Colonic mucosa (tissue), 4 donors: ENCODE results near the gene SLC25A42. TPM values are rescaled to one million over a fixed set of nuclear protein-coding genes. Genes with fewer than 3 reads are reported as not detected.
"Not testable (repeated sequence)": the region's sequence is repeated elsewhere in the genome, so short reads cannot be mapped to it uniquely, and the experiment has no call there.

Experiments used
- DNase-seq: peaks from one replicate; pipeline ENCODE4 v3.0.0-alpha.2; 2020
- H3K27ac ChIP-seq: fragments of 200-600 bp; one replicate; pipeline ENCODE4 v1.8.0; 2021
- H3K27me3 ChIP-seq: fragments of 200-600 bp; one replicate; pipeline ENCODE4 v1.8.0; 2021
- H3K36me3 ChIP-seq: fragments of 200-600 bp; one replicate; pipeline ENCODE4 v1.8.0; 2021
- H3K4me1 ChIP-seq: fragments of 200-600 bp; one replicate; pipeline ENCODE4 v1.8.0; 2021; ENCODE audit warnings: mild to moderate bottlenecking
- H3K4me3 ChIP-seq: fragments of 200-600 bp; one replicate; pipeline ENCODE4 v1.8.0; 2021
- H3K9ac ChIP-seq, 2 donors: one replicate each; pipeline ENCODE4 v1.7.0; 2013; ENCODE audit warnings: control low read depth in 2 of 2, low read depth in 2 of 2, low read length in 2 of 2
- H3K9me3 ChIP-seq: fragments of 200-600 bp; one replicate; pipeline ENCODE4 v1.8.0; 2021
- CTCF ChIP-seq: fragments of 200-600 bp; IDR thresholded peaks from one replicate; pipeline ENCODE4 v1.8.0; 2022; ENCODE audit warnings: antibody characterized with exemption, mild to moderate bottlenecking
- intact Hi-C: fragments of 100-400 bp; cut with DNase I; formaldehyde crosslinking; loops from one replicate; pipeline ENCODE4 v1.14.1; 2022
- total RNA-seq, 2 donors: library from RNA; stranded (reverse); fragmentation: NEBNext Ultra II Directional in 1 of 2; extraction: Animal tissue kit (Norgen Biotek cat#: 25700) in 1 of 2; gene quantifications; one replicate each; pipeline ENCODE4 v1.2.1, GENCODE V29; 2021
- donor health status: healthy.
- donor health status: DM: no; HTN: no; CAD: no.
- donor health status: DM: no; HTN: no; CAD: no.

The SLC25A42 gene
- total RNA-seq, 2 donors from 2014 or later = 3.7 to 7.9 TPM

DNA sequence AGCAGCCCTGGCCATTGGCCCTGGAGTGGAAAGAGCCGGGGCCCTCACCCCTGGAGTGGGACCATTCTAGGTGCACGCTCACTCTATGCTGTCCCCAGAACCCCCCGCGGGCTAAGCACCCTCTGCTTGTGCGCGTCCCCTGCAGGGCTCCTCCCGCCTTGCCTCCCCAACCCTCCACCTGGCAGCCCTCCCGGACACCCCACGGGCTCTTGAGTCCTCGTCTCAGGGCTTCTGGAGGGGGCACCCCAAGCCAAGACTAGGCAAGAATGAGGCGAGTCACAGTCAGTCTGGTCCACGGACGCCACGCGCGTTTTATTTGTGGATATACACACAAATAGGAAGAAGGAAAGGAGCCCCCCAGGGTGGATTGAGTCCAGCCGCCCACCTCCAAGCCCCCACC, 81.5 kb downstream of the SLC25A42 start:
- no peak for DNase-seq
- intact Hi-C loops = loop anchor here (5.0 kb wide), 1 partner anchor 197 kb away; no protein-coding TSS in a partner anchor
- H3K27ac ChIP-seq = no peak overlapping the region
- H3K4me3 ChIP-seq = no peak overlapping the region
- H3K9ac ChIP-seq = no peak overlapping the region
- H3K36me3 ChIP-seq = peaks cover 5% of the 10 kb centered on the region
- H3K4me1 ChIP-seq = no peaks in the 10 kb centered on the region
- H3K27me3 ChIP-seq = no peaks in the 10 kb centered on the region
- no peak for TF ChIP-seq CTCF
- H3K9me3 ChIP-seq = no peaks in the 10 kb centered on the region

DNA sequence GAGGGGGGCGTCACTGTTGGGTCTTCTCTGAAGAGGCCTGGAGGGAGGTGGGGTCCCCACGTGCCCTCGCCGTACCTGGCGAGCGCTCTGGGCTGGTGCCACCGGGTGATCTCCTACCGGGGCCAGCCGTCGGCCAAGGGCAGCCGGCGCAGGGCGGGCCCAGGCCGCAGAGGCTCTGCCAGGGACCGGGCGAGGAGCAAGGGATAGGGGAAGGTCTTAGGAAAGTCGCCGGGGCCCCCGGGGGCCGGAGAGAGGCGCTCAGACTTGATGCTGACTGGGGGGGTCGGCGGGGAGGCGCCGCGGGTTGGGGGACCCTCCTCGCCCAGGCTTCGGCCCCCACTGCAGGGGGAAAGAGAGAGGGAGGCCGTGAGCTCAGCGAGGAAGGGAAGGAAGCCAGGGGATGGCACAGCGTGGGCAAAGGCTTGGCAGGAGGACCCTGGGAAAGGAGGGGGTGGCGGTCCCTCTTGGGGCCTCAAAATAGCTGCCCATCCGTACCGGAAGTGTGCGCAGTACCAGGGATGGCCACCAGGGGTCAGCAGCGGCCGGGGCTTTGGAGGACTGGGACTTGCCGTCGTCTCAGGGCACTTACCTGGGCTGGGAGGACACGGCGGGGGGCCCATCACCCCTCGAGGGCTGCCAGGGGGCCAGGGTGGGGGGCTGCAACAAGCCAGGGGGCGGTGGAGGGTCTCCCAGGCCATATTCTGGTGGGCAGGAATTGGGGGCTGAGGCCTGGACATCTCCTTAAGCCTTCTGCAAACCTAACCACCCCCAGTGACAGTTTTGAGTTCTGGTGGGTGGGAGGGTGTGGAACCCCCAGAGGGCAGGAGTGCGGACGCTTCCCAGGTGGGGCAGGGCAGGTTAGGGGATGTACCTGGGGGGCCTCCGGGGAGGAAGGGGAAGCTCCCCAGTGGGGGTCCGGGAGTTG, 82.2 kb downstream of the SLC25A42 start:
- Histone ChIP-seq H3K27me3 (no peaks in the 10 kb centered on the region), H3K4me1 (no peaks in the 10 kb centered on the region), H3K4me3 (no peak overlapping the region), H3K9ac (no peak overlapping the region), H3K36me3 (peaks cover 5% of the 10 kb centered on the region), H3K27ac (no peak overlapping the region), H3K9me3 (no peaks in the 10 kb centered on the region)
- peak; percentile 83 for TF ChIP-seq CTCF
- intact Hi-C loops = loop anchor here (5.0 kb wide), 1 partner anchor 196 kb away; no protein-coding TSS in a partner anchor
- peak; percentile 88 for DNase-seq

DNA sequence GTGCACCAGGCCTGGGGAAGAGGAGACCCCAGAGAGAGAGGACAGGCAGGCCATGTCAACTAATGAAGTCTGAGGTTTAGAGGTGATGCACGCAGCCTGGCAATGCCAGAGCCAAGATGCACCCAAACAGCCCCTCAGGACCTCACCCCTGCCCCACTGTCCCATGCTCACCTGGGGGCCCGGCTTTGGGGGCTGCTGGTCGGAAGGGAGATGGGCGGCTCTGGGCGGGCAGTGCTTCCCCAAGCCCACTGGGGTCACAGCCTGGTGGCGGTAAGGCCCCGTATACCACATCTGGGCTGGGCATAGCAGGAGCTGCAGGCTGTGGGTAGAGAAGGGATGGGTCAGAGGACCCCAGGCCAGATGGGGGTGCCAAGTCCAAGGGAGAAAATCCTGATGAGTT, 83.1 kb downstream of the SLC25A42 start:
- peaks cover 5% of the 10 kb centered on the region for H3K36me3 ChIP-seq
- no peaks in the 10 kb centered on the region for H3K9me3 ChIP-seq
- H3K9ac ChIP-seq = no peak overlapping the region
- no peak for DNase-seq
- no peak overlapping the region for H3K27ac ChIP-seq
- no peaks in the 10 kb centered on the region for H3K4me1 ChIP-seq
- no peaks in the 10 kb centered on the region for H3K27me3 ChIP-seq
- intact Hi-C loops = loop anchor here (5.0 kb wide), 1 partner anchor 195 kb away; no protein-coding TSS in a partner anchor
- no peak for TF ChIP-seq CTCF
- H3K4me3 ChIP-seq = no peak overlapping the region

GRCh38 chr19:19147344-19147743, 83.5 kb downstream of the SLC25A42 start:
- intact Hi-C loops = loop anchor here (5.0 kb wide), 1 partner anchor 195 kb away; no protein-coding TSS in a partner anchor
- no peak overlapping the region for H3K9ac ChIP-seq
- no peaks in the 10 kb centered on the region for H3K27me3 ChIP-seq
- DNase-seq = no peak
- H3K36me3 ChIP-seq = peaks cover 5% of the 10 kb centered on the region
- TF ChIP-seq CTCF = no peak
- no peaks in the 10 kb centered on the region for H3K4me1 ChIP-seq
- H3K27ac ChIP-seq = no peak overlapping the region
- H3K9me3 ChIP-seq = no peaks in the 10 kb centered on the region
- no peak overlapping the region for H3K4me3 ChIP-seq

GRCh38 chr19:19148504-19148903, 84.7 kb downstream of the SLC25A42 start:
- not testable (repeated sequence) for H3K4me3 ChIP-seq, H3K4me1 ChIP-seq, H3K27me3 ChIP-seq, H3K9ac ChIP-seq, H3K27ac ChIP-seq, H3K9me3 ChIP-seq, H3K36me3 ChIP-seq, DNase-seq
- intact Hi-C loops = loop anchor here (5.0 kb wide), 1 partner anchor 194 kb away; no protein-coding TSS in a partner anchor

- no peak for TF ChIP-seq CTCF
- intact Hi-C loops = loop anchor here (5.0 kb wide), 1 partner anchor 193 kb away; no protein-coding TSS in a partner anchor
- Histone ChIP-seq H3K4me1 (no peaks in the 10 kb centered on the region), H3K27me3 (no peaks in the 10 kb centered on the region), H3K9ac (no peak overlapping the region), H3K4me3 (no peak overlapping the region), H3K36me3 (peaks cover 5% of the 10 kb centered on the region), H3K9me3 (no peaks in the 10 kb centered on the region), H3K27ac (no peak overlapping the region)
- no peak for DNase-seq
Observed at GRCh38 chr19:19149435-19149834, 85.6 kb downstream of the SLC25A42 start.
